Smooth muscle cell (in vitro differentiated cells): ENCODE measurements around the gene CLEC1B. TPM values are rescaled to one million over a fixed set of nuclear protein-coding genes. Genes with fewer than 3 reads are reported as not detected.
A peak's percentile ranks its signal among the peaks of the same experiment; 100 is the strongest.

ENCODE experiments used
- DNase-seq: peaks from one replicate; lab custom pipeline; 2025; ENCODE audit not compliant: unreplicated experiment; lab: John Stamatoyannopoulos, UW
- H2AFZ ChIP-seq: fragments of 200-600 bp; sonication (generic); 2 replicates; pipeline ENCODE4 v1.6.0; 2016; ENCODE audit warnings: antibody characterized with exemption, low read depth, mild to moderate bottlenecking
- H3F3A ChIP-seq: fragments of 200-600 bp; sonication (generic); 2 replicates; pipeline ENCODE4 v1.6.0; 2017; ENCODE audit warnings: antibody characterized with exemption, low read depth
- H3K27ac ChIP-seq: fragments of 200-600 bp; sonication (generic); 2 replicates; pipeline ENCODE4 v1.5.1; 2016; ENCODE audit warnings: low read depth, mild to moderate bottlenecking
- H3K27me3 ChIP-seq: fragments of 200-600 bp; sonication (generic); 2 replicates; pipeline ENCODE4 v1.6.1; 2016; ENCODE audit warnings: low read depth, mild to moderate bottlenecking
- H3K36me3 ChIP-seq: fragments of 200-600 bp; sonication (generic); 2 replicates; pipeline ENCODE4 v1.5.1; 2016; ENCODE audit warnings: low read depth
- H3K4me1 ChIP-seq: fragments of 200-600 bp; sonication (generic); 2 replicates; pipeline ENCODE4 v1.5.1; 2016; ENCODE audit warnings: low read depth
- H3K4me2 ChIP-seq: fragments of 200-600 bp; sonication (generic); 2 replicates; pipeline ENCODE4 v1.6.0; 2016; ENCODE audit warnings: mild to moderate bottlenecking
- H3K4me3 ChIP-seq: fragments of 200-600 bp; sonication (generic); 2 replicates; pipeline ENCODE4 v1.5.1; 2016; ENCODE audit warnings: mild to moderate bottlenecking
- H3K79me2 ChIP-seq: fragments of 200-600 bp; sonication (generic); 2 replicates; pipeline ENCODE4 v1.6.0; 2016; ENCODE audit warnings: low read depth, mild to moderate bottlenecking
- H3K9ac ChIP-seq: fragments of 200-600 bp; sonication (generic); 2 replicates; pipeline ENCODE4 v1.6.0; 2016; ENCODE audit warnings: low read depth
- H3K9me3 ChIP-seq: fragments of 200-600 bp; sonication (generic); replicated peaks from 2 replicates; pipeline ENCODE4 v1.5.1; 2016; ENCODE audit warnings: low read depth
- H4K20me1 ChIP-seq: fragments of 200-600 bp; sonication (generic); 2 replicates; pipeline ENCODE4 v1.6.0; 2016; ENCODE audit warnings: low read depth
- CTCF ChIP-seq: fragments of 200-600 bp; sonication (generic); IDR thresholded peaks from 2 replicates; pipeline ENCODE4 v1.5.1; 2017; ENCODE audit warnings: borderline replicate concordance, mild to moderate bottlenecking, antibody characterized with exemption; ENCODE audit not compliant: insufficient read depth, poor library complexity, severe bottlenecking
- WGBS: methylation state at CpG from one replicate; pipeline ENCODE4 v1.1.7; 2016; ENCODE audit warnings: low lambda C conversion rate; 5-methylcytosine and 5-hydroxymethylcytosine counted together
- polyA plus RNA-seq: library from polyadenylated mRNA; unstranded; fragments of >200 nt; fragmentation: Nextera tagmentation; extraction: Ambion mirVana; gene quantifications from 2 replicates; pipeline ENCODE4 v1.2.1, GENCODE V29; 2016
- total RNA-seq: library from RNA; depleted of rRNA; stranded (reverse); fragments of >200 nt; gene quantifications from 2 replicates; pipeline ENCODE4 v1.2.3, GENCODE V29; 2014

The CLEC1B gene
- total and polyA plus RNA-seq, 2 experiments from 2014 or later, result 2.9 to 4.1 TPM

GRCh38 chr12:9971181-9971580, 27.7 kb downstream of the CLEC1B start, which contains the start of gene CLEC12A:
Gene CLEC12A, plus strand, starts transcription at chr12:9971409. Its CDS starts 188 bp downstream, at chr12:9971597.
- TF ChIP-seq CTCF, result no peak
- H3K9ac ChIP-seq, result no peak within 1 kb of the TSS
- no peaks in the 10 kb centered on the region for H3K9me3 ChIP-seq
- H3K27me3 ChIP-seq, result no peaks in the 10 kb centered on the region
- no peaks in the 10 kb centered on the region for H4K20me1 ChIP-seq
- no peaks in the 10 kb centered on the region for H3K4me1 ChIP-seq
- WGBS, result 20% methylated on average over 1 of the region's 1 CpG
- no peak within 1 kb of the TSS for H3K4me3 ChIP-seq
- no peaks in the 10 kb centered on the region for H3K36me3 ChIP-seq
- no peaks in the 10 kb centered on the region for H3K79me2 ChIP-seq
- peaks cover 15% of the 10 kb centered on the region for H3F3A ChIP-seq
- peak within 1 kb of the TSS; percentile 41 for H3K27ac ChIP-seq
- peak within 1 kb of the TSS; percentile 12 for H2AFZ ChIP-seq
- no peak for DNase-seq
- peak within 1 kb of the TSS; percentile 56 for H3K4me2 ChIP-seq

- Histone ChIP-seq H3F3A (peaks cover 15% of the 10 kb centered on the region), H4K20me1 (no peaks in the 10 kb centered on the region), H3K4me3 (no peak overlapping the region), H3K4me2 (peak overlapping the region; percentile 56), H3K27ac (no peak overlapping the region), H3K9me3 (no peaks in the 10 kb centered on the region), H3K27me3 (no peaks in the 10 kb centered on the region), H3K9ac (no peak overlapping the region), H3K4me1 (no peaks in the 10 kb centered on the region), H3K79me2 (no peaks in the 10 kb centered on the region), H3K36me3 (no peaks in the 10 kb centered on the region), H2AFZ (no peak overlapping the region)
- TF ChIP-seq CTCF, result no peak
- DNase-seq, result no peak
- 90% methylated on average over 2 of the region's 2 CpGs for WGBS
Measured at GRCh38 chr12:9969673-9970072, 29.2 kb downstream of the CLEC1B start.

GRCh38 chr12:9961901-9962300, 37.0 kb downstream of the CLEC1B start:
- Histone ChIP-seq H3K4me2 (peak overlapping the region; percentile 13), H4K20me1 (no peaks in the 10 kb centered on the region), H3K36me3 (no peaks in the 10 kb centered on the region), H2AFZ (peak overlapping the region; percentile 74), H3K27me3 (no peaks in the 10 kb centered on the region), H3K9ac (peak overlapping the region; percentile 7), H3K27ac (peak overlapping the region; percentile 67), H3F3A (peaks cover 4% of the 10 kb centered on the region), H3K4me1 (no peaks in the 10 kb centered on the region), H3K4me3 (no peak overlapping the region), H3K79me2 (no peaks in the 10 kb centered on the region), H3K9me3 (no peaks in the 10 kb centered on the region)
- no peak for TF ChIP-seq CTCF
- no peak for DNase-seq
- WGBS, result 52% methylated on average over 3 of the region's 3 CpGs

GRCh38 chr12:9961106-9961505, 37.8 kb downstream of the CLEC1B start:
- no peak for DNase-seq
- Histone ChIP-seq H3K9ac (peak overlapping the region; percentile 39), H3K27ac (peak overlapping the region; percentile 78), H3K4me1 (no peaks in the 10 kb centered on the region), H3F3A (peaks cover 4% of the 10 kb centered on the region), H3K79me2 (no peaks in the 10 kb centered on the region), H3K4me2 (no peak overlapping the region), H3K27me3 (no peaks in the 10 kb centered on the region), H4K20me1 (no peaks in the 10 kb centered on the region), H3K4me3 (no peak overlapping the region), H3K36me3 (no peaks in the 10 kb centered on the region), H2AFZ (peak overlapping the region; percentile 34), H3K9me3 (no peaks in the 10 kb centered on the region)
- WGBS, result 30% methylated on average over 3 of the region's 3 CpGs
- TF ChIP-seq CTCF, result no peak
